GM12872 (cell line): ENCODE results near the gene RFTN2.

Source experiments
- CTCF ChIP-seq: IDR thresholded peaks from 3 replicates; pipeline ENCODE4 v1.5.1; 2011; ENCODE audit warnings: low read depth, mild to moderate bottlenecking, low read length, moderate library complexity; ENCODE audit not compliant: insufficient read depth

Gene RFTN2

GRCh38 chr2:197675246-197675645, at the start of gene RFTN2:
TSS of gene RFTN2 (minus strand) at chr2:197675587. CDS start at chr2:197675458, 129 bp downstream.
- no peak for TF ChIP-seq CTCF

- no peak for TF ChIP-seq CTCF
Measured at GRCh38 chr2:197717863-197718262, 42.5 kb upstream of the RFTN2 start.

- no peak for TF ChIP-seq CTCF
Measured at GRCh38 chr2:197713271-197713670, 37.9 kb upstream of the RFTN2 start.

- no peak for TF ChIP-seq CTCF
Measured at GRCh38 chr2:197711578-197711977, 36.2 kb upstream of the RFTN2 start.

GRCh38 chr2:197710424-197711042, 35.1 kb upstream of the RFTN2 start:
- no peak for TF ChIP-seq CTCF

- no peak for TF ChIP-seq CTCF
Measured at GRCh38 chr2:197708331-197708730, 32.9 kb upstream of the RFTN2 start.

- peak; percentile 62 for TF ChIP-seq CTCF
Measured at GRCh38 chr2:197707316-197708213, 32.2 kb upstream of the RFTN2 start.
